ENCODE measurements around the gene ZDHHC8.

Gene ZDHHC8

DNA sequence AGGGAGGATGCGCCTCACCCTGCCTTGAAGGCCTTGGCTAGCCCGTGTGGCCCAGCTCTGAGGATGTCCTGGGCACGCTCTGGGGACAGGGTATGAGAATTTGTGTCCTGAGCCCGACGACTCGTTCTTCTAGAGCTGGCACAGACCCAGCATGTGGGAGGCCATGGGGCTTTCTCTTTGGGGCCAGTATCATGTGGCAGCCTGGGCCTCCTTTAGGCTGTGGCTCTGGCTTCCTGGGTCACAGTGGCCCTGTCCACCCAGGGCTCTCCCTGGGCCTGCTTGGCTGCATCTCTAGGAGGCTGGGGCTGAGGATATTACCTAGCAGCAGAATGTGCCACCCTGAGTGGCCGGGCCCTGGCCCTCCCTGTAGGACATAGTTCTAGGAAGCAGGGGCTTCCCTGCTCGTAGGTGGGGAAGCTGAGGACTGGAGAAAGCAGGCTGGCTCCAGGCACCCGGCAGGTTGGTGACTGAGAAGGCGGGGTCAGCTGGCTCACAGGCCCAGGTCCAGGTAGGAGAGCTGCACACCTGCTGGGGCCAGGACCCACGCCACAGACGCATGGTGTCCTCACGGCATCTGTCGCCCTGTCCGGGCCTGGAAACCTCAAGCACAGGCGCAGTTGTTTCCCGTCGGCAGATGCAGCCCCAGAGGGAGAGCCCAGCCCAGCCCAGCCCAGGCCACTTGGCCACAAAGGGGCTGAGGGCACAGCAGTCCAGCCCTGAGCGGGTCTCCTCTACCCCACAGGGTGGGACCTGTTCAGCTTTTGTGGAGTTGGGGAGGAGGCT is 12.5 kb downstream of the ZDHHC8 start:
- TF ChIP-seq, protein P1, sequence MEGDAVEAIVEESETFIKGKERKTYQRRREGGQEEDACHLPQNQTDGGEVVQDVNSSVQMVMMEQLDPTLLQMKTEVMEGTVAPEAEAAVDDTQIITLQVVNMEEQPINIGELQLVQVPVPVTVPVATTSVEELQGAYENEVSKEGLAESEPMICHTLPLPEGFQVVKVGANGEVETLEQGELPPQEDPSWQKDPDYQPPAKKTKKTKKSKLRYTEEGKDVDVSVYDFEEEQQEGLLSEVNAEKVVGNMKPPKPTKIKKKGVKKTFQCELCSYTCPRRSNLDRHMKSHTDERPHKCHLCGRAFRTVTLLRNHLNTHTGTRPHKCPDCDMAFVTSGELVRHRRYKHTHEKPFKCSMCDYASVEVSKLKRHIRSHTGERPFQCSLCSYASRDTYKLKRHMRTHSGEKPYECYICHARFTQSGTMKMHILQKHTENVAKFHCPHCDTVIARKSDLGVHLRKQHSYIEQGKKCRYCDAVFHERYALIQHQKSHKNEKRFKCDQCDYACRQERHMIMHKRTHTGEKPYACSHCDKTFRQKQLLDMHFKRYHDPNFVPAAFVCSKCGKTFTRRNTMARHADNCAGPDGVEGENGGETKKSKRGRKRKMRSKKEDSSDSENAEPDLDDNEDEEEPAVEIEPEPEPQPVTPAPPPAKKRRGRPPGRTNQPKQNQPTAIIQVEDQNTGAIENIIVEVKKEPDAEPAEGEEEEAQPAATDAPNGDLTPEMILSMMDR (IDR thresholded peaks at IDR 0.05; ENCODE audit: borderline replicate concordance, insufficient read depth, low read depth, low read length): no peak

DNA sequence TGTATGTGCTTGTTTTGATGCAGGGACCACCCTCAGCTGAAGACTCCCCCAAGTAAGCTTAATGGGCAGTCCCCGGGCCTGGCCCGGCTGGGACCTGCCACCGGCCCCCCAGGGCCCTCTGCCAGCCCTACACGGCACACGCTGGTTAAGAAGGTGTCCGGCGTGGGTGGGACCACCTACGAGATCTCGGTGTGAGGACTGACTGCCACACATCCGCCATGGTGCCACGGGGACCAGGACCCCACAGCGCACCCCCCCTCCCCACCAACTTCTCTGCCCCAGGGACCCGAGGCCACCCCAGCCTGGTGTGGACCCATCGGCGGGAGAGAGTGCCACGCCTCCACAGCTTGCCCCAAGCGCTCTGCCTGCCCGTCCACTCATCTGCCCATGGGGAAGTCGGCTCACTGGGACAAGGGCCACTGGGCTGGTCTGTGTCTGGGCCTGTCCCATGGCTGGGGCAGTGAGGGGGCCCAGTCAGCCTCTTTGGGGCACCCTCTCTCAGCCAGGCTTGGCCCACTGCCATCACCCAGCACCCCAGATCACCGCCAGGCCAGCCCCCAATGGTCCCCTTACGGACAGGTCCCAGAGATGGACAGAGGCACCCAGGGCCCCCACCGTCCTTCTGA is 13.7 kb downstream of the ZDHHC8 start:
- no peak overlapping the region for H3K4me3 ChIP-seq (ENCODE audit: low read depth, low read length)
- TF ChIP-seq, protein P1 (IDR thresholded peaks at IDR 0.05; ENCODE audit: borderline replicate concordance, insufficient read depth, low read depth, low read length): no peak

More for the DNA sequence above, 12.5 kb downstream of the ZDHHC8 start:
- no peak overlapping the region for H3K4me3 ChIP-seq (ENCODE audit: low read depth, low read length)

GRCh38 chr22:20145832-20146223 is 14.2 kb downstream of the ZDHHC8 start:
- H3K4me3 ChIP-seq (ENCODE audit: low read depth, low read length): no peak overlapping the region
- TF ChIP-seq, protein P1 (IDR thresholded peaks at IDR 0.05; ENCODE audit: borderline replicate concordance, insufficient read depth, low read depth, low read length): no peak

- TF ChIP-seq, protein P1 (IDR thresholded peaks at IDR 0.05; ENCODE audit: borderline replicate concordance, insufficient read depth, low read depth, low read length): no peak
- no peak overlapping the region for H3K4me3 ChIP-seq (ENCODE audit: low read depth, low read length)
Observed at GRCh38 chr22:20146777-20147176, 15.2 kb downstream of the ZDHHC8 start.

GRCh38 chr22:20147237-20147988 is 15.8 kb downstream of the ZDHHC8 start:
- TF ChIP-seq, protein P1 (IDR thresholded peaks at IDR 0.05; ENCODE audit: borderline replicate concordance, insufficient read depth, low read depth, low read length): no peak
- H3K4me3 ChIP-seq (ENCODE audit: low read depth, low read length): no peak overlapping the region

GRCh38 chr22:20148414-20148813 is 16.8 kb downstream of the ZDHHC8 start:
- TF ChIP-seq, protein P1 (IDR thresholded peaks at IDR 0.05; ENCODE audit: borderline replicate concordance, insufficient read depth, low read depth, low read length): no peak
- H3K4me3 ChIP-seq (ENCODE audit: low read depth, low read length): no peak overlapping the region

All from GM12875 (cell line).